K562 (cell line): Measurements from ENCODE around the gene KLHL12. TPM values are rescaled to one million over a fixed set of nuclear protein-coding genes. Genes with fewer than 3 reads are reported as not detected.
A peak's percentile ranks its signal among the peaks of the same experiment; 100 is the strongest.

Experiments
- CXXC5 ChIP-seq: fragments of 250-450 bp; sonication (Bioruptor Pico); IDR thresholded peaks from 2 replicates; pipeline ENCODE4 v1.8.0; 2022; ENCODE audit warnings: inconsistent platforms, mild to moderate bottlenecking, moderate library complexity
- EGR1 ChIP-seq: fragments of 450-650 bp; conservative IDR thresholded peaks from 2 replicates; pipeline ENCODE4 v1.6.1; 2017; ENCODE audit warnings: mild to moderate bottlenecking
- ESRRB ChIP-seq: fragments of 250-450 bp; sonication (Bioruptor Pico); IDR thresholded peaks from 2 replicates; pipeline ENCODE4 v1.5.0; 2020; ENCODE audit warnings: mild to moderate bottlenecking, moderate library complexity, borderline replicate concordance
- FOSL1 ChIP-seq: fragments of 200-800 bp; sonication (Bioruptor generic); conservative IDR thresholded peaks from 2 replicates; pipeline ENCODE4 v1.6.1; 2016; ENCODE audit warnings: missing genetic modification characterization, missing compliant biosample characterization
- HDAC8 ChIP-seq: fragments of 450-650 bp; IDR thresholded peaks from 2 replicates; pipeline ENCODE4 v1.6.1; 2016; ENCODE audit warnings: mild to moderate bottlenecking, missing genetic modification characterization, moderate library complexity, missing compliant biosample characterization
- HDGF ChIP-seq: fragments of 450-650 bp; IDR thresholded peaks from 2 replicates; pipeline ENCODE4 v1.6.1; 2016
- JUND ChIP-seq, 2 experiments: IDR thresholded peaks; 2 replicates in 1 of 2; 3 replicates in 1 of 2; pipeline ENCODE4 v1.6.1; 2011; ENCODE audit warnings: borderline replicate concordance in 2 of 2, low read depth in 2 of 2, low read length in 2 of 2, improper control_type of control experiment in 1 of 2, missing biosample characterization in 1 of 2, missing genetic modification characterization in 1 of 2, missing genetic modification reagents in 1 of 2
- KLF1 ChIP-seq: fragments of 450-650 bp; IDR thresholded peaks from 2 replicates; pipeline ENCODE4 v1.6.1; 2016; ENCODE audit warnings: missing genetic modification characterization, missing compliant biosample characterization
- KLF6 ChIP-seq: fragments of 250-450 bp; sonication (Bioruptor Pico); IDR thresholded peaks from 2 replicates; pipeline ENCODE4 v1.4.0; 2020; ENCODE audit warnings: mild to moderate bottlenecking, moderate library complexity, borderline replicate concordance
- NFYB ChIP-seq: IDR thresholded peaks from 2 replicates; pipeline ENCODE4 v1.6.1; 2011; ENCODE audit warnings: mild to moderate bottlenecking, moderate library complexity; ENCODE audit not compliant: insufficient read length; ENCODE audit errors: extremely low read depth
- POLR2B ChIP-seq: fragments of 450-650 bp; IDR thresholded peaks from 2 replicates; pipeline ENCODE4 v1.6.1; 2018; ENCODE audit warnings: low read depth; ENCODE audit not compliant: partially characterized antibody
- SAP30 ChIP-seq: fragments of 200-600 bp; sonication (generic); IDR thresholded peaks from 2 replicates; pipeline ENCODE4 v1.6.1; 2012; ENCODE audit warnings: borderline replicate concordance, low read depth, mild to moderate bottlenecking, moderate library complexity, low read length, control low read depth, inconsistent platforms; ENCODE audit not compliant: insufficient read depth, poor library complexity, severe bottlenecking
- U2AF2 ChIP-seq: fragments of 200-400 bp; formaldehyde crosslinking; optimal IDR thresholded peaks from 2 replicates; pipeline ENCODE3; 2017; ENCODE audit warnings: low read depth, mild to moderate bottlenecking, low read length
- ZNF589 ChIP-seq: fragments of 200-800 bp; sonication (Bioruptor generic); IDR thresholded peaks from 2 replicates; pipeline ENCODE4 v1.6.1; 2016; ENCODE audit warnings: low read depth, missing genetic modification characterization, missing compliant biosample characterization
- polyA plus RNA-seq, 8 experiments: library from polyadenylated mRNA; depleted of rRNA in 4 of 8; stranded (reverse) in 5 of 8; unstranded in 3 of 8; fragments of >200 nt; fragmentation: Nextera tagmentation in 2 of 8; fragmentation: Illumina TruSeq in 1 of 8; extraction: Ambion mirVana in 2 of 8; extraction: Trizol in 1 of 8; gene quantifications; 2 replicates each; pipeline versions ENCODE4 v1.2.1 to v1.2.3, GENCODE V29; 2011 to 2014; ENCODE audit warnings: inconsistent platforms in 1 of 8, missing spikeins in 1 of 8
- total RNA-seq, 7 experiments: library from RNA; depleted of rRNA in 6 of 7; stranded (reverse); fragments of >200 nt in 6 of 7; fragmentation: Illumina TruSeq in 2 of 7; extraction: Trizol in 2 of 7; gene quantifications; 2 replicates each; pipeline versions ENCODE4 v1.2.1 to v1.2.3, GENCODE V29; 2011 to 2021; ENCODE audit warnings: low replicate concordance in 1 of 7
- TF ChIP-seq, protein P1 (sequence below): fragments of 250-450 bp; sonication (Bioruptor Pico); IDR thresholded peaks from 2 replicates; pipeline ENCODE4 v1.8.0; 2021; ENCODE audit warnings: moderate library complexity, mild to moderate bottlenecking, inconsistent platforms
- TF ChIP-seq, protein P2 (sequence below): IDR thresholded peaks from 2 replicates; pipeline ENCODE4 v1.6.1; 2014; ENCODE audit warnings: antibody characterized with exemption
- TF ChIP-seq, protein P3 (sequence below): IDR thresholded peaks from 3 replicates; pipeline ENCODE4 v1.6.1; 2011; ENCODE audit warnings: borderline replicate concordance, mild to moderate bottlenecking; ENCODE audit not compliant: insufficient read length, insufficient read depth
- TF ChIP-seq, protein P4 (sequence below), 2 experiments: IDR thresholded peaks; 2 replicates each; pipeline ENCODE4 v1.6.1; 2012; ENCODE audit warnings: improper control_type of control experiment in 2 of 2, low read depth in 2 of 2, low read length in 2 of 2, borderline replicate concordance in 1 of 2

The KLHL12 gene
- total and polyA plus RNA-seq, 9 of the 15 experiments (the other 6 are each of a cell fraction or from before 2014, with no cell fraction given): 23.1 to 85.1 (median 35.0) TPM

DNA sequence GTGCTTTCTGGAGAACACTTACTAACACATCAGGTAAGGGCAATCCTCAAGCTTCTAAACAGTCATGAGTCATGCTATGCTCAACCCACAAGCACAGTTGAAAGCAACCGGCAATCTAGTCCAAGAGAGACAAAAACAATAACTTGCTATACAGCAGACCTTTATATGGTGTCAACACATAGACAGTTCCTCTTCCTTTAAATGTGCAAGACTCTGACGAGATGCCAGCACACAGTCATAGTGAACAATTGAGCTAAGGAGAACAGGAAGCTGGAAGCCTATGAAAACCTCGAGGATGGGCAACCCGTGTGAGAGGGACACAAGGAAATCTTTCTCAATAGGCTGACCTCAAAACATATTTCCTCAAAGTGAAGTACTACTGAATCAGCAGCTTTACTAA lies 25.8 kb upstream of the KLHL12 start (continued):
- TF ChIP-seq, protein P1, sequence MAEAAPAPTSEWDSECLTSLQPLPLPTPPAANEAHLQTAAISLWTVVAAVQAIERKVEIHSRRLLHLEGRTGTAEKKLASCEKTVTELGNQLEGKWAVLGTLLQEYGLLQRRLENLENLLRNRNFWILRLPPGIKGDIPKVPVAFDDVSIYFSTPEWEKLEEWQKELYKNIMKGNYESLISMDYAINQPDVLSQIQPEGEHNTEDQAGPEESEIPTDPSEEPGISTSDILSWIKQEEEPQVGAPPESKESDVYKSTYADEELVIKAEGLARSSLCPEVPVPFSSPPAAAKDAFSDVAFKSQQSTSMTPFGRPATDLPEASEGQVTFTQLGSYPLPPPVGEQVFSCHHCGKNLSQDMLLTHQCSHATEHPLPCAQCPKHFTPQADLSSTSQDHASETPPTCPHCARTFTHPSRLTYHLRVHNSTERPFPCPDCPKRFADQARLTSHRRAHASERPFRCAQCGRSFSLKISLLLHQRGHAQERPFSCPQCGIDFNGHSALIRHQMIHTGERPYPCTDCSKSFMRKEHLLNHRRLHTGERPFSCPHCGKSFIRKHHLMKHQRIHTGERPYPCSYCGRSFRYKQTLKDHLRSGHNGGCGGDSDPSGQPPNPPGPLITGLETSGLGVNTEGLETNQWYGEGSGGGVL (CRISPR knock-in tag): no peak
- TF ChIP-seq U2AF2: no peak
- no peak for TF ChIP-seq JUND (IDR thresholded peaks at IDR 0.05; ENCODE audit: borderline replicate concordance, low read depth, low read length)
- no peak for TF ChIP-seq JUND (tag; IDR thresholded peaks at IDR 0.05; ENCODE audit: borderline replicate concordance, low read depth, low read length)
- TF ChIP-seq, protein P2, sequence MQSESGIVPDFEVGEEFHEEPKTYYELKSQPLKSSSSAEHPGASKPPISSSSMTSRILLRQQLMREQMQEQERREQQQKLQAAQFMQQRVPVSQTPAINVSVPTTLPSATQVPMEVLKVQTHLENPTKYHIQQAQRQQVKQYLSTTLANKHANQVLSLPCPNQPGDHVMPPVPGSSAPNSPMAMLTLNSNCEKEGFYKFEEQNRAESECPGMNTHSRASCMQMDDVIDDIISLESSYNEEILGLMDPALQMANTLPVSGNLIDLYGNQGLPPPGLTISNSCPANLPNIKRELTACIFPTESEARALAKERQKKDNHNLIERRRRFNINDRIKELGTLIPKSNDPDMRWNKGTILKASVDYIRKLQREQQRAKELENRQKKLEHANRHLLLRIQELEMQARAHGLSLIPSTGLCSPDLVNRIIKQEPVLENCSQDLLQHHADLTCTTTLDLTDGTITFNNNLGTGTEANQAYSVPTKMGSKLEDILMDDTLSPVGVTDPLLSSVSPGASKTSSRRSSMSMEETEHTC: no peak
- no peak for TF ChIP-seq SAP30
- TF ChIP-seq HDAC8 (tag): no peak
- no peak for TF ChIP-seq CXXC5 (CRISPR knock-in tag)
- TF ChIP-seq FOSL1 (tag): peak; percentile 67
- no peak for TF ChIP-seq KLF6 (CRISPR knock-in tag)
- no peak for TF ChIP-seq NFYB
- TF ChIP-seq ZNF589 (CRISPR knock-in tag): no peak
- TF ChIP-seq ESRRB (CRISPR knock-in tag): no peak
- TF ChIP-seq EGR1: no peak
- TF ChIP-seq POLR2B: no peak
- TF ChIP-seq, protein P3, sequence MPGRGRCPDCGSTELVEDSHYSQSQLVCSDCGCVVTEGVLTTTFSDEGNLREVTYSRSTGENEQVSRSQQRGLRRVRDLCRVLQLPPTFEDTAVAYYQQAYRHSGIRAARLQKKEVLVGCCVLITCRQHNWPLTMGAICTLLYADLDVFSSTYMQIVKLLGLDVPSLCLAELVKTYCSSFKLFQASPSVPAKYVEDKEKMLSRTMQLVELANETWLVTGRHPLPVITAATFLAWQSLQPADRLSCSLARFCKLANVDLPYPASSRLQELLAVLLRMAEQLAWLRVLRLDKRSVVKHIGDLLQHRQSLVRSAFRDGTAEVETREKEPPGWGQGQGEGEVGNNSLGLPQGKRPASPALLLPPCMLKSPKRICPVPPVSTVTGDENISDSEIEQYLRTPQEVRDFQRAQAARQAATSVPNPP: no peak
- TF ChIP-seq, protein P4, sequence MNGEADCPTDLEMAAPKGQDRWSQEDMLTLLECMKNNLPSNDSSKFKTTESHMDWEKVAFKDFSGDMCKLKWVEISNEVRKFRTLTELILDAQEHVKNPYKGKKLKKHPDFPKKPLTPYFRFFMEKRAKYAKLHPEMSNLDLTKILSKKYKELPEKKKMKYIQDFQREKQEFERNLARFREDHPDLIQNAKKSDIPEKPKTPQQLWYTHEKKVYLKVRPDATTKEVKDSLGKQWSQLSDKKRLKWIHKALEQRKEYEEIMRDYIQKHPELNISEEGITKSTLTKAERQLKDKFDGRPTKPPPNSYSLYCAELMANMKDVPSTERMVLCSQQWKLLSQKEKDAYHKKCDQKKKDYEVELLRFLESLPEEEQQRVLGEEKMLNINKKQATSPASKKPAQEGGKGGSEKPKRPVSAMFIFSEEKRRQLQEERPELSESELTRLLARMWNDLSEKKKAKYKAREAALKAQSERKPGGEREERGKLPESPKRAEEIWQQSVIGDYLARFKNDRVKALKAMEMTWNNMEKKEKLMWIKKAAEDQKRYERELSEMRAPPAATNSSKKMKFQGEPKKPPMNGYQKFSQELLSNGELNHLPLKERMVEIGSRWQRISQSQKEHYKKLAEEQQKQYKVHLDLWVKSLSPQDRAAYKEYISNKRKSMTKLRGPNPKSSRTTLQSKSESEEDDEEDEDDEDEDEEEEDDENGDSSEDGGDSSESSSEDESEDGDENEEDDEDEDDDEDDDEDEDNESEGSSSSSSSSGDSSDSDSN (IDR thresholded peaks at IDR 0.05; ENCODE audit: borderline replicate concordance in 1 of 2, low read depth in 2 of 2, low read length in 2 of 2): no peak
- no peak for TF ChIP-seq KLF1 (tag)
- no peak for TF ChIP-seq HDGF
